ENCODE measurements around the gene SH3BP5.

The SH3BP5 gene

DNA sequence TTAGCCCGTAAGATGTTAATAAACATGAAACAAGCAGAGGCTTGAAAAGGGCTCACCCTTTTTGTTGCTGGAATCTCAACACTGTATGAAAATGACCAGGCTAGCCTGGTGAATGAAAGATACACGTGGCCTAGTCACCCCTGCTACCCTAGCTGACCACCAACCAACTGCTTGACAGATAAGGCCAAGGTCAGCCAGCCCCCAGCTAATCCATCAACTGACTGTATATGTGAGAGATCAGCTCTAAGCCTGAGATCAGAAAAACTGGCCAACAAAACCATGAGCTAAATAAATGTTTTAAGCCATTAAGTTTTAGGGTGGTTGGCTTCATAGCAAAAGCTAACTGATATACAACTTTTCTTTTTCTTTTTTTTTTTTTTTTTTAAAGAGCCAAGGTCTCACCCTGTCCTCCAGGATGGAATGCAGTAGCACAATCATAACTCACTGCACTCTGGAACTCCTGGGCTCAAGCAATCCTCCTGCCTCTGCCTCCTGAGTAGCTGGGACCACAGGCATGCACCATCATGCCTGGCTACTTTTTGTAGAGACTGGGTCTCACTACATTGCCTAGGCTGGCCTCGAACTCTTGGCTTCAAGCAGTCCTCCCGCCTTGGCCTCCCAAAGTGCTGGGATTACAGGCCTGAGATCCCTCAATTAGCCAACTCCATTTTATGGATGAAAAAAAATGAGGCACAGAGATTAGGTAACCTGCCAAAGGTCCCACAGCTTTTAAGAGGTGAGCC is 34.6 kb downstream of the SH3BP5 start:
- no peak for DNase-seq

DNA sequence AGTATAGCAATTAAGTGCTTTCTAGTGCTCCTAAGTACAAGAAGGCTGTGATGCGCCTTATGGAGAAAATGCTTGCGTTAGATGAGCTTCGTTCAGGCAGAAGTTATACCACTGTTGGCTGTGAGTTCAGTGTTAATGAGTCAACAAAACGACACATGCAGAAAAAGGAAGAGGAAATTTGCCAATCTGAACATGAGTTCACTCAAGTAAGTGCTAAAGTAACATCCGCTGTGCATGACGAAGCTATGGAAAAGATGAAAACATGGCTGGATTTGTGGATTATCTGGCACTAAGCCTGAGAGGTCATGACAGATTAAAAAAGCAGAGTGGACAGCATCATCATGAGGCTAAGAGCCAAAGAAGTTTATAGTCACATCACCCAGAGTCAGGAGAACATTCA is 36.9 kb downstream of the SH3BP5 start:
- DNase-seq, result no peak

DNA sequence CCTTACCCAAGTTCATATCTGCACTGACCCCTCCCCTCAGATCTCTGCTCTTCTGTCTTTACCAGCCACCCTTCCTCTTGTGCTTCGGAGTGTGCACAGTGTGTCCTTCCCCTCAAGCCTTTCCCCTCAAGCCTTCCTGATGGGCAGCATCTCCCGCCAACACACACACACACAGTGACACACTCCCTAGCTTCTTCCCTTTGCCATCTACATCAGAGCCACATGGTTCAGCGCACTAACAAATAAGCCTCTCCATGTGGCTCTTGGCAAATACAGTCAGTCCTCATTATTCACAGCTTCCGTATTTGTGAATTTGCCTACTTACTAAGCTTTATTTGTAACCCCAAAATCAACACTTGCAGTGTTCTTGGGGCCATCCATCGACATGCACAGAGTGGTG is 37.5 kb downstream of the SH3BP5 start:
- no peak for DNase-seq

DNA sequence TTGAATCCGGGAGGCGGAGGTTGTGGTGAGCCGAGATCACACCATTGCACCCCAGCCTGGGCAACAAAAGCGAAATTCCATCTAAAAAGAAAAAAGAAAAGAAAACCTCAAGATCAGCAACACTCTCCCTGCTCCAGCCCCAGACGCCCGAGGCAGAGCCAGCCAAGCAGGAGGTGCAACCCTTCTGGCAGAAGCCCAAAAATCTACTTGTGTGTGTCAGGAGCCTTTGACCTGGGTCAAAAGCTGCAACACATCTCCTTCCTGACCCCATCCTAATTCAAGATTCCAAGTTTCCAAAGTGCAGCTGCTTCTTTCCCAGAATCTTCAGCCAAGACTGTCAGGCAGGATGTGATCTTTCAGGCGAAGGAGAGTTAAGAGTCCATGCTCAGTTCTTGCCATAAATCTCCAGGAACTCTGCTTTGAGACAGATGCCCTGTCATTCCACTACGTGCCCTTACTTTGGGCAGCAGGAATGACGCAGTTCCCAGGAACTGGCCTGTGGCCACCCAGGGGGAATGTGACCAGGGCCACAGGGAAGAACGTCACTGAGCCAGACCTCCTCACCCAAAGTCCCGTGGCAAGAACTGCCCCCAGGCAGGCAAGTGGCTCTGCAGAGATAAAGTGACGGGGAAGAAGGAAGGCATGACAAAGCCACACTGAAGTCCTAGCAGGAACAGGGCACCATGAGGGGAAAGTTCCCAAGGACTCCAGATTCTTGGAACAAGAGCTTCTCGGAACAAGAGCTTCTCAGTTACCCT is 39.4 kb downstream of the SH3BP5 start:
- no peak for DNase-seq

DNA sequence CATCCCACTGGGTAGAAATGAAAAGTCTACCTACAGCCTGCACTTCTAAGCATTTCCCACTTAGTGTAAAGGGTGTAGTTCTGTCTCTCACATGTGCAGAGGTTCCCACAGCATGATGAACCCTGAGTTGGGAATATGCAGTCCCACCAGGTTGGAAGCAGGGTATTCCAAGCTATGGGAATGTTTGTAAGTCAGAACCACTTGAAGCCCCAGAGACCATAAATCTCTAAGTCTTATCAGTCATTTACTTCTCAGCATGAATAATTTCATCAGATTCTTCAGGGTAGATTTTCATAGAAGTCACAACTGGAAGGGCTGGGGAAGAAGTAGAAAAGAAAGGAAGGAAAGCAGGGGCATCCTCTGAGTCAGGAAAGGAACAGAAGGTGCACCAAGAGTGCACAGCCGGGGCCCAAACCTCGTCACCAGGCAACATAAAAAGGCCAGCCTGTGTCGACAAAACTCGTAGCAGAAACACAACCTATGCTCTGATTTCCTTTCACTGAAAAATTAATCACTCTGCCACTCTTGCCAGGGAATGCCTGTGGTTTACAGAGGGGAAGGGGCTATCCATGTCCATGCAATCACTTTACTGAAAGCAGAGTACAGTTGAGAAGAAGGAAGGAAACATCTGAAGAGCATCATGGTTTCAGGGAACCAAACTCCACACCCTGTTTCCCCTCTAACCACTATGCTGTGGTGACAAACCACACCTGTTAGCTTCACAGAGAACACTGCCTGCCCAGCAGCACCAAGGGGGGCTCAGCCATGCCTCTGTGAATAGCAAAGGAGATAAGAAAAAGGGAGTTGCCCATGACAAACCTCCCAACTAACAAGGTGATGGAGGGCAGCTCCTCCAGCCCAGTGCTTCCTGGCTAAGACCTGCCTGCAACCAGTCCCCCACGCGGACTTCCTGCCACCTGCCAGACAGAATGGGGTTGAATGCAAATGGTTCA is 40.5 kb downstream of the SH3BP5 start:
- DNase-seq, result no peak

DNA sequence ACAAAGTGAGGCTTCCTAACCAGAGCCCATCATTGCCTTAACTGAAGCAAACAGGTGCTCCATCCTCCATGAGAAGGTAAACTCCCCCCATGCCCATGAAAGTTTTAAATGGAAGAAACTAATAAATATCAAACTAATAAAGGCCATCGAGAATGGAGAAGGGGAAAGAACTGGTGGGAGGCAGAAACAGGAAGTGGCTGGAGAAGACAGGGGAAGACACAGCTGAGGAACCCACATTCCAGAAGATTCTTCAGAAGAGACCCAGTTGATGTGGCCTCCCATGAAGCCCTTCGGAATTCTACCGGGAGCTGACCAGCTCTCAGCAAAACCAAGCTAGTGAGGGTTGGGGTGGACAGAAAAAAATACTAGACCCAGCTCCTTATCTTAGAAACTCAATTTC is 41.6 kb downstream of the SH3BP5 start:
- DNase-seq, result no peak

DNA sequence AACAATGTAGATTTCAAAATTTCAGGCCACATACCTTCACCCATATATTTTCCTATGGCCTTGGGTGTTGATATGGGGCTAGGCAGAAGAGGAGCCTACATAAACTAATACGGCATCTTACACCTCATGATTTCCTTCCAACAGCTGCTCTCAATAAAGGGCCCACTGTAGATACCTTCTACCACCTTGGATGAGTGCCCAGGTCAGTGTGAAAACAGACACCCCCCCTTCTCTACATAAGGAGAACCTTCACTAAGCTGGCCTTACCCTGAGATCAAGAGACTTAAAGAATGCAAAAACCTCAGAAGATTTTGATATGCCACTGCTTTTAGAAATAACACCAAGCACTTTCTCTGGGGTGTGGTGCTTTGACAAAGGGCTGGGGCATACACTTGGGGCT is 42.7 kb downstream of the SH3BP5 start:
- DNase-seq, result no peak

DNA sequence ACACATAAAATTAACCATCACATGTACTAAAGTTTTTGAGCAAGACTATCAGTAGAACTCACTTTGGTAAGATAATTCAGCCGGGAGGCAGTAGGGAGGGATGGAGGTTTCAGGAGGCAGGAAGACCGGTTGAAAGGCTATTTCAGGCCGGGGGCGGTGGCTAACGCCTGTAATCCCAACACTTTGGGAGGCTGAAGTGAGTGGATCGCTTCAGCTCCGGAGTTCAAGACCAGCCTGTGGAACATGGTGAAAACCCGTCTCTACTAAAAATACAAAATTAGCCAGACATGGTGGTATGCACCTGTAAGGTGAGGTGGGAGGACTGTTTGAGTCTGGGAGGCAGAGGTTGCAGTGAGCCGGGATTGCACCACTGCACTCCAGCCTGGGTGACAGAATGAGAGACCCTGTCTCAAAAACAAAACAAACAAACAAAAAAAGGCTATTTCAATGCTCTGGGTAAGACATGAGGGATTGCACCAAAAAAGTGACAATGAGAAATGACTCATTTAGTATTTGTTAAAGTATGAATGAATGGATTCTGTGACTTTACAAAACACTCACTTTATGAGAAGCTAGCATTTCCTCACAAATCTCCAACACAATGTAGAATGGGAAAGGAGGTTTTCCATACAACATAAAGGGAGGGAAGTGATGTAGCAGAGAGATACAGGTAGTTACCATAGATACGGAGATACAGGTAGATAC is 43.9 kb downstream of the SH3BP5 start:
- DNase-seq, result no peak

DNA sequence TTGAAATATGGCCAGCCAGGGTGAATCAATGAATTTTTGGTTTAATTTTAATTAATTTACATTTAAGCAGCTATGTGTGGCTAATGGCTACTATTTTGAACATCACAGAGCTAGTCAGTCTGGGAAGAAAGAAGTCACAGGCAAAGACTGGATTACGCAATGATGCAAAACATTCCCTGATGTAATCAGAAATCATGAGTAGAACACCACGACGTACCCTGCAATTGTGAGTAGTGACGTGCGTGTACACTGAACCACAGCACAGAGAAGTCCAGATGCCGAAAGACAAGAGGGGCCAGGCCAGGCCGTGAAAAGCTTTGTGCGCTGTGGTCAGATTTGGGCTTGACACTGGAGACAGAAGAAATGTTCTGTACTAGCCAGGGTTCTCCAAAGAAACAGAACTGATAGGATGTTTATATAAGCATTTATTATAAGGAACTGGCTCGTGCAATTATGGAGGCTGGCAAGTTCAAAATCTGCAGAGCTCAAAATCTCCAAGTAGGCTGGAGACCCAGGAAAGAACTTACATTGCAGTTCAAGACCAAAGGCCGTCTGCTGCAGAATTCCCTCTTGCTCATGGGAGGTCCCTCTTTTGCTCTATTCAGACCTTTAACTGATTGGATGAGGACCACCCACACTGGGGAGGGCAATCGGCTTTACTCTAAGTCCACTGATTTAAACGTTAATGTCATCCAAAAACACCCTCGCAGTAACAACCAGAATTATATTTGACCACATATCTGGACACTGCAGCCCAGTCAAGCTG is 44.6 kb downstream of the SH3BP5 start:
- DNase-seq, result no peak

DNA sequence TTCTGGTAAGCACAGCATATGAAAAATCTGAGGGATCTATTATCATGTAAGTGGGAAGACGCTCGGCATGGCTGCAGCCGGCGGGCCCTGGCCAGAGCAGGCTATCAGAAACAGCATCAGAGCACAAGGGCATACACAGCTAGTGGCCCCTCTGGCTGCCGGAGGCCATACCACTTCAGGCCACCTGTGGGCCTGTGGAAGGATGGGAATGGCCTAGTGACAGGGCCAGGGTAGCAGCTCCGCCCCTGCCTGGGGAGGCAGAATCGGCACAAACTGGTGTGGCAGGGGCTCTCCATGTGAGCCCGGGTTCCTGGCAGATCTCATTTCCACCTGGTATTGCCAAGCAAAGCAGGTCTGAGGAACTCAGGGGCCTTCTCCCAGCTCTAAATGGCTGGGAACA is 46.4 kb downstream of the SH3BP5 start:
- no peak for DNase-seq

DNA sequence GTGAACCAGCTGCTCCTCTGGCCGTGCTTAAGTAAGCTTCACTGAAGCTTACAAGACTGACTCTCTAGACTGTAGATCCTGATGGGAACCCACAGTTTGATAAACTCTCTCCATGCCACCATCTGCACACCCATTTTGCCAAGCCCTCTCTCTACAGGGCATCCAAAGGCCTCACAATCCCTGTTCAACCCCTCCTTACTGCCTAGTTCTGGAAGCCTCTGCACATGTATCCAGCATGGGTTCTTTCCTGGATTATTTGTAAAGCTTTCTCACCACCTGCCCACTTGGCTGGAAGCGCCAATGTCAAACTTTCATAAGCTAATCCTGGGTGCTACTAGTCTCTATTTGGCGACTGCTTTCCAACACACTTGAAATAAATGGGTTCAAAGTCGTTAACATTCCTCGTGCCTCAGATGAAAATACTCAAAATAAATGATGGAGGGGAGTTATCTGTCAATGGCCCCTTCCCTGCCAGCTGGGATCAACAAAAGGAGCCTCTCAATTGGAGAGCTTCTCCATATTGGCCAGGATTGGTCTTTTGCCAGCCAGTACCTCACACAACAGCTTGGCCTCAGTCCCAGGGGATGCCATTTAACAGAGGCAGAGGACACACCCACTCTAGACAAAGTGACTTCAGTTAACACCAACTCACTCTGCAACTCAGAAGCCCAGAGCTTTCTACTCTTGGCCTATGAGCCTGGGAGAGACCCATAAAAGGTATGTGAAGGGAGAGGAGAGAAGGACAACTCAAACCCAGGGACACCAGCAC is 48.1 kb downstream of the SH3BP5 start:
- DNase-seq, result peak; percentile 87

DNA sequence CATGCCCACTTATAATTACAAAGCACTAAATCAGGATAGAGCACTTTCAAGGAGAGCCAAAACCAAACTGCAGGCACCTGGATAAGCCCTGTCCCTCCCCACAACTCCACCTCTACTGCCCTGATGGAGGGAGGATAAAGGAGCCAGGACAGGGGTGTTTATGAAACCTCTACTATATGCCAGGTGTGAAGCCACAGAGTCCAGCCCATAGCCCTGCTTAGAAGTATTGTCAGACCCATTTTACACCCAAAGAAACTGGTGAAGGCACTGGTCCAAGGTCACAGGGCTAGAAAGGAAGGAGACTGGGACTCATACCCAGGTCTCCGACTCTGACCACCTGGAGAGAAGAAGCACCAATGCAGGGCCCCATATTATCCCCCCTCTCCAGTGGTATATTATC is 48.7 kb downstream of the SH3BP5 start:
- DNase-seq, result no peak

DNA sequence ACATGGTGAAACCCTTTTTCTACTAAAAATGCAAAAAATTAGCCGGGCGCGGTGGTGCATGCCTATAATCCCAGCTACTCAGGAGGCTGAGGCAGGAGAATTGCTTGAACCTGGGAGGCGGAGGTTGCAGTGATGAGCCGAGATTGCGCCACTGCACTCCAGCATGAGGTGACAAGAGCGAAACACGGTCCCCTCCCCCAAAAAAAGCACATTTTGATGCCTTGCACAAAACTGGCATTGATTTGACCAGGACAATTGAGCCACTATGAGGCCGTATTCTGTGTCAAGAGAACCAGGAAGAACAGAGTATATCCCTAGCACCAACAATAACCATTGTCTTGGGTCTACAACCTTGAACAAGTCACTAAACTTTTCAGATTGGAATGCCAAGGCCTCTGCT is 50.6 kb downstream of the SH3BP5 start:
- no peak for DNase-seq

DNA sequence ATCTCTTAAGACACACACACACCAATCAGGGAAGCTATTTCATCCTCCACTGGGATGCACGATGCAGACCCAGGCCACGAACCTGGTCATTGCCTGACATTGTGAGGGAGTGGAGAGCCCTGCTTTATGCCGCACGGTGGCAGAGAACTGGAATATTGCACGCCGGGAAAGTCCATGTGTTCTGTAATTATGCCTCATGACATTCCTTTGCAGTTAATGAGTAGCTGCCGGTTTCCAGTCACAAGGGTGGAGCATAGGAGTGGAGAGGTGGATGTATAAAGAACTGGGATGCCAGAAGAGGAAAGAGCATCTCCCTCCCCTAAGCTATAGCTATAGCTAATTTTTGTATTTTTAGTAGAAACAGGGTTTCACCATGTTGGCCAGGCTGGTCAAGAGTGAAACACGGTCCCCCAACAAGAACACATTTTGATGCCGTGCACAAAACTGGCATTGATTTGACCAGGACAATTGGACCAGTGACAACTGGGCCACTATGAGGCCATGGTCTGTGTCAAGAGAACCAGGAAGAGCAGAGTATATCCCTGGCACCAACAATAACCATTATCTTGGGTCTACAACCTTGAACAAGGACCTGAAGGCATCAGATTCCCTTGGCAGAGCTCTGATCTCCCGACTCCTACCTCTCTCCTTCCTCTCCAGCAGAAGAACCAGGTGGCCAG is 51.4 kb downstream of the SH3BP5 start:
- no peak for DNase-seq

DNA sequence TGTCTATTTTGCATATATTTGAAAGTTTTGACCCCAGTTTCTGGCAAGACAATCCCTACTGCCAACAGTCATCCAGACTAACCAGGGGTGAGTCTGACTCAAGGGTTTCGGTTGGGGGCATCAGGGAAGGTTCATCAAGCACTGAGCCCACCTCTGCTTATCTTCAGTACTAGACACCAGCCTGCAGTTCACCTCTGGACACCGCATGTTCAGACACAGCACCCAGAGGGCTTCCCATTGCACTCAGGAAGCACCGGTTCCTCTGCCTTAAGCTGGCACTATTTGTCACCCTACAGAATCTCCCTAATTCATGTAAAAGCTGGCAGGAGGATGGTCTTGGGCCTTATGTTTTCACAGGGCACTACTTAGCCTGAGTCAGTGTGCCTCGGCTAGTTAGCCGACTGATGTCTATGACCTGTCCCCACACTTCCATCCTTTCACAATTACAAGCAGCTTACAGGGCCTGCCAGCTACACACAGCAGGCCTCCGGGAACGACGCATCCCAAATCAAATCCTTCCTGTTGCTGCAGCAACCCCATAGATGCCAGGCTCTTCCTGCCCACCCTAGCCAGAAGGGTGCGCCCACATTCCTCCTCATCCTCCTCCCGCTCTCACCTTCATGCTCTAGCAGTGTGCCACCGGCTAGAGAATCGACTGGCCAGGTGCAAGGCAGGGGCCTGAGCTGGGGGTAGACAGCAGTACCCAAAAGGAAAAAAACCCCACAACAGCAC is 52.5 kb downstream of the SH3BP5 start:
- no peak for DNase-seq

DNA sequence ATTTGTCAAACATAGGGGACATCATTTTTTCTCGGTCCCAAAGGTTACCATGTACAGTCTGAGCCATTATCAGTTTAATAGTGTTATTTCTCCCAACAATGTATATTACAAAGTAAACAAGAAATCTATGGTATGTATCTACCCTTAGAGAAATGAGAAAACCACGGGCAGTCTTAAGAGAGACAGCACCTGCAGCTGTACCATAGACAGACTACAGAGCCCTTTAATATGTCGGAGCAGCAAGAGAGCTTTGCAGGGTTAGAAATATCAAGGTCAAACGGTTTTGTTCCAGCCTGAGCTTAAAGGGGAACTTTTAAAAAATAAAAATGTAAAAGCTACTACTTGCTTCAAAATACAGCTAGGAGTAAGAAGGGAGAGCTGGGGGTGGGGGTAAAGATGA is 53.2 kb downstream of the SH3BP5 start:
- no peak for DNase-seq

DNA sequence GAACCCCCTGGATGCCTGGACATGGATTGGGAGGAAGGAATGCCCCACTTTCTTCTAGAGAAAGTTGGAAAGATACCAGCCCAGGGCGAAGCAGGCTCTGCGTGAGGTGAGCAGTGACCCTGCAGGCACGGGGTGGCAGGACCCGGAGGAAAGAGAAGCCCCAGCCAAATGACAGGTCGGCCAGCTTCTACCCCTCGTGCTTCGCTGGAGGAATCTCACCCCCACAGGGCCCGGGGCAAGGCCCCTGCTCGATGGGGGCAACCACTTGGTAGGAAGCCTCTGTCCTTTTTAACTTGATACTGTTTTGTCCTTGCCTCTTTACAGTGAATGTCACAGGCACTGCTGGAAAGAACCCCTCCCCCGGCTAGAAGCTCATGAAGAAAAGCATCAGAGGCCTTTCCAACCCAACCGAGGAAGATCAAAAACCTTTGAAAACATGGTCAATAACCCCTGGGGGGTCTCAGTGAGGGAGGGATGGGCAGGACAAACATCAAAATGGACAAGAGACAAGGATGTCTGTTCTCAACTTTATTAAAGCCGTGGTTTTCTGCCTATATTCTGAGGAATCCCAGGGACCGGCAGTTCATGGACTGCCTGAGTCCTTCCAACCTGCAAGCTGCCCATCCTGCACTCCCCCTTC is 54.4 kb downstream of the SH3BP5 start:
- no peak for DNase-seq

DNA sequence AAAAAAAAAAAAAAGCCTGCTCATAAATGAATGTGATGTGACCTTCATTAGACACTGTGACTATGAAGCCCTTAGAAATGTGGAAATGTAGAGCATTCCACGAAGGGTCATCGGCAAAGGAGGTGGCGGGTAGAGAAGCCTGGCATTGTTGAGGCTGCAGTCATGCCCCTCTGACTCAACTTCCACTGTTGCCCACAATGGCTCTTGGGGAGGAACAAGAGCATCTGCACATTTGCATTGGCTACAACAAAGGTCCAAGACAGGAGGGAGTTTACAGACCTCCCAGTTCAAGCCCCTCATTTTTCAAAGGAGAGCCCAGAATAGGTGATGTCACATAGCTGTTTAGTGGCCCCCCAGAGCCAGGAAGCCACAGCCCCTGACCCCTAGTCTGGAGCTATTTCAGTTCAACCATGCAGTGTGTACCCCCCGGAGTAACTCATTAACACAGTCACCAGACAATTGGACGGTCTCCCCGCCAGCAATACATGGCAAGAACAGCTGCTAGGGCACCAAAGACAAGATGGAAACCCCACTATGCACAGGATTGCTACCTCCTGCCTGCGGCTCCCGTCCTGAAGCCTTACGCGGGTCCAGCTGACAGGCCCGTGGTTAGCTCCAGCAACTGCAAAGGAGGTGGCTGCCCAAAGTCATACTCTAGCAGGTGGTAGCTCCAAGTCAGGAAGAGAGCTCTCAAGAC is 56.2 kb downstream of the SH3BP5 start:
- DNase-seq, result no peak

DNA sequence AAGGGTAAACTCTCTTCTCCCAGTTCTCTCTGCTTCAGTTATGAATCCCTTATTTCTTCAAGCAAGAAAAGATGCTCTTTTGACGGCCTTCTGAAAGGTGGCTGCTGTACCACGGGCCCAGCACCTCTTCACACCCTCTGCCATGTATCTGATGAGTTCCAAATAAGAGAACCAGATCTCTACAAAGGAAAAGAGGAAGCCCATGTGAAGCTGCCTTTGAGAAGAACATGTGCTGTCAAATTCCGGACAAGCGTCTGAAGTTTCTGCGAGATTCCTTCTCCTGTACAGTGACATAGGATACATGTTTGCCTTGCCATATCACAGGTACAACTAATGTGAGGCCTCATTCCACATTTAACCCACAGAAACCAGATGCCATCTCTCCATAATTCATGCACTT is 59.2 kb downstream of the SH3BP5 start:
- no peak for DNase-seq

Measured in SHP77 (cell line).